HG03571 (cell line): ENCODE measurements around the gene IFRD1.
A peak's percentile ranks its signal among the peaks of the same experiment; 100 is the strongest.

Experiments used
- ATAC-seq: cut with Tn5 transposase; IDR thresholded peaks from one replicate; pipeline ENCODE4 v1.9.1; 2021; ENCODE audit not compliant: unreplicated experiment

IFRD1 gene

DNA sequence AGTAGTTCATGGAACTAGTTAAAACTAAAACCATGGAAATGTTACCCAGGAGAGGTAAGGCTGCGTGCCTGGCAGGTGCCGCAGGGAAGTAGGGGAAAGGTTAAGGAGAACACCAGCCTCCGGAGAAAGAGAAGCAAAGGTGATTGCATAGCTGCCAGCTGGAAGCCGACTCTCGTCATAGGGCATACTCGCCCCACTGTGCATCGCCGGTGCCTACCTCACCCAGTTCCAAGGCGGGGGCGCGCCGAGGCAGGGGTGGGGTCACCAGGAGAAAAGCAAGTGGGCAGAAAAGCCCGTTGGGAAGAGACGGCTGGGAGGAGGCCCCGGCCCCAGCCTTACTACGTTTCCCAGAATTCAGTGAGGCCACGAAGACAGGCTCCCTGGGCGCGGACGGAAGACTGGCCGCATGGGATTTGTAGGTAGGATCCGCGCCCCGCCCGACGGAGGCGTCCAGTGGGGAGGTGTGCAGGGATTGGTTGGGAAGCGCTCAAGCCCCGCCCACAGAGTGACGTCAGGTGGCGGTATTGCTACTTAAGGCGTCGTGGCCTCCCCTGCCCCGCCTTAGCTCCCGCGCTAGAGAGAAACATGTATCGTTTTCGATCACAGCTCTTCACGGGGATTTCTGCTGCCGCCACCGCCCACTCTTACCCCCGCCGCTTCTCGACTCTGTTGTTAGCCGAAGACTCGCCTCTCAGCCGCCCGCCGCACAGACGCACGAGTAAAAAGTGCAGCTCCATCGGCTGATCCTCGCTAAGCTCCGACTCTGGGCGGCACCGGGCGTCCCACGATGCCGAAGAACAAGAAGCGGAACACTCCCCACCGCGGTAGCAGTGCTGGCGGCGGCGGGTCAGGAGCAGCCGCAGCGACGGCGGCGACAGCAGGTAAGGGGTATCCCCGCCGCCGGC is at the start of gene IFRD1:
Gene IFRD1 (plus strand): TSS at position 559 of the 905 bp plus-strand sequence. CDS start 229 bp downstream, at position 788.
- ATAC-seq, result peak; percentile 75

GRCh38 chr7:112404321-112404720 is 45.9 kb upstream of the IFRD1 start:
- no peak for ATAC-seq

- no peak for ATAC-seq
Measured at GRCh38 chr7:112405286-112405685, 45.0 kb upstream of the IFRD1 start.

DNA sequence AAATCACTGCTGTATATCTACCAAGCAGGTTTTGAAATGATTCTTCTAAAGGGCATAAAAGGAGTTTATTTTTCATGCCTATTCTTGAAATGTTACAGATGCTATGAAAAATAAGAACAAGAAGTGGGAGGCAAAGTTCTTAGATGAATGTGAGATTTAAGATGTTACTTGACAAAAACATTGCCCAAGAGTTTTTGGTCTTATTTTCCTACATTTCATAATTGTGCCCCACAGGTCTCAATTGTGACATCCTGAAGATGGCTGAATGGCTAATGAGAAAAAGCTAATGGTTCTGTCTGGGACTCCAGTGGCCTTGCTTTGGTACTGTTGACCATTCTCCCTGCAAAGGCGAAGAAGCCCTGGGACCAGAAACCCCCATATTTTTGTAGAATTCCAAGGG is 43.0 kb upstream of the IFRD1 start:
- ATAC-seq, result no peak

DNA sequence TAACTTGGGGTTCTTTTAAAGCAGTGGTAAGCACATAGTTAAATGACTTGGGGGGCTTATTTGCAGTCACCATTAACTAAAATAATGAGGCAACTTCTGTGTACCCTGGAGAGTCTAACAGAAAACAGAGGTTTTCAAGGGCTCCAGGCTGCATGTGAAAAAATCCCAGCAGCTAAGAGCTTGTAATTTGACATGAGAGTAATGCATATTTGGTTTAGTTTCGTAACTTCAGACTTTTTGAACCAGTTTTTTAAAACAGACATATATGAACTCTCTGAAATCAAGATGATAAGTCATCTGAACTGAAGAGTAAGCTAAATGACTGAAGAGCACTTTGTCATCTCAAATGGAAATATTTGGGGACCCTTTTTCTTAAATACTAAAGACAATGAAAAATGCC is 40.2 kb upstream of the IFRD1 start:
- ATAC-seq, result no peak

- ATAC-seq, result no peak
Measured at GRCh38 chr7:112411186-112411795, 39.0 kb upstream of the IFRD1 start.

DNA sequence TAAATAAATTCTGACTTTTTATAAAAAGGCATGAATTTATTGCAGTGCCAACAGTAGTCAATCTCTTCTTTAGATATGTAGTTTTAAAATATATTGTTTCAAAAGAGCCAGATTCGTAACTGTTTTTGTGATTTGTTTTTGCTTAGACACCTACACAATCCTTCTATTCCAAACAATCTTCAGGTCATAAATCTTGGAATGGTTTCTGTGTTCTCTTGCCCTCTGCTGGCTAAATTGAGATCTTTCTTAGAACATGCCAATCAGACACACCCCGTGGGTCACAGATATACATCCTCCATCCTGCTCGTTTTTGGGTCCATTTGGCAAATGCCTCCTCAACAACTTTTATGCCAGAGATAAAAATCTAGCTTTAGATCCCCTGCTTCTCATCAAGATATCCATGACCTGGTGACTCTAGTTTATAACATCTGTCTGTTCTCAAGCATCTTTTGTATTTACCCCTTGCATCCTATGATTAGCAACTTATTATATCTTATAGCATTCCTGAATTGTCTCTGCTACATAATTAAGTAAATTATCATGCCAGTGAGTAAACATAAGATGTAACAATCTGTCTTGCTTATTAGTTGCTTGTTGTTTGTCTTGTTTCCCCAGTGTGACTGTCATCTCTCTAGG is 35.3 kb upstream of the IFRD1 start:
- no peak for ATAC-seq

DNA sequence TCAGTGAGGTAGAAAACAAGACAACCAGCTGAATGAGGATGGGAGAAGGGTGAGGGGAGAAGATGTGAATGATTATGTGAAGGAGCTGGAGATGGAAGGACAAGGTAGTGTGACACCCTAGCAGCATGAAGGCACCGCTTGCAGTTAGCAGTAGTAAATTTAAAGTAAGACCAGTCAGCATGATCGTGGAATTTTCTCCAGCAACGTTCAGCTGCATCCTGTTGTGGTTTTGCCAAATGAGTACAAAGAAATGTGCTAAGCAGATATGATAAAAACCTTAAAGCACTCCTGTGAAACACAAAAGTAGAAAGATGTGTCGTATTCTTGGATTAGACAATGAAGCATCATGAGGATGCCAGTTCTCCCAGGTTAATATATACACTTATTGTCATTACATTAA is 34.1 kb upstream of the IFRD1 start:
- no peak for ATAC-seq

GRCh38 chr7:112419543-112420130 is 30.6 kb upstream of the IFRD1 start:
- no peak for ATAC-seq

DNA sequence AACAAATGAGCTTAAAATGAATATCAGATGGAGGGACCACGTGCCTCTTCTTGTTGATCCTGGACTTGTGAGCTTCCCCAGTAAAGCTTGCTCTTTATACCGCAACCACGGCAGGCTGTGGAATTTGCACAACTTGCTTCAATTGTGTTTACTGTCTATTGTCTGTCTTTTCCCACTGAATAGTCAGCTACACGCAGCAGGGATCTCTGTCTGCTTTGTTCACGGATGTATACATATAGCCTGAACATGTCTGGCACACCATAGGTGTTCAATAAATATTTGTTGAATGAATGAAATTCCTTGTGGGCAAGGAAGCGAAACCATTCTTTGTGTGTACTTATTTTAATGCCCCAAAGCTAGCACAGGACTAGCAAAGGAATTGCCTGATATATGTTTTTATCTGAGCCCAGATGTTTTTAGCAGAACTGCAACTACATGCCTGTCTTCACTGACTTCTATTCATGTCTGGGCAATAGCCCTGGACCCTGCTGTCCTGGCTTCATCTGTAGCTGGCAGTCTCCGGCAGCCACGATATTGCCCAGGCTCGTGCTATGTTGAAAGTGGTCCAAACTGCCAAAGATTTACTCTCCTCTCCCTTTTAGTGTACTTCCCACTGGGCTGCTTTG is 29.9 kb upstream of the IFRD1 start:
- ATAC-seq, result no peak

DNA sequence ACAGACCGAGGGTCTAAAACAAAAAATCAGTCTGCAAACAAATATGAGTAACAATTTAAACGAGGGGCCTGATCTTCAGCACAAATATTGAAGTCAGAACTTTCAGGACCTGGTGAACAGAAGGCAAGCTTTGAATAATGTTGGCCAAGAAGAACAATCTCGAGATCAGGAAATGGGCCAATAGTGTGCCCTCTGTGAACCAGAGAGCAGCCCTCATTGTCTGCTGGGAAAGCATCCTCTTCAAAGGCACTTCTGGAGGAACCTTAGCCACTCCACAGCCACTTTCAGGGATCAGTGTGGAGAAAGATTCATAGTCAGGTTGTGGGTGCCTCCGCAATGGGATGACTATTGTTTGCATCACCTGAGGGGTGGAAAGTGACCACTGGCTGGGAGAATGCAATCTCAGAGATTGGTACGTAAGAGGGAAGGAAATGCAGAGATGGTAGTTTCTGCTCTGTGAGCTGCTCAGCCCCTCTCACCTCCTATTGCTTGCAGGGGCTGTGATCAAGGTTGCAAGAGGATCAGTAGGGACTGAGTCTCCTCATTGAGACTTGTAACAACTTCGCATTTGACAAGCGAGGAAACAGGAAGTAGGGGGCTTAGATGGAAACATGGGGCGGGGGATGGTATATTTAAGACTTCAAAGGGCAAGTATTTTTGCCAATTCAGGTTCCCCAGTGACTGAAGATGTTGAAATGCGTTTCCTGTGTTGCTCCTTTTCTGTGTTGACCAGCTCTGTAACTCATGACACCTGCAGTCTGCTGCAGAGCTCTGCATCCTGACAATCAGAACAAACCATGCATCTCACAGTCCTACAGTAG is 28.4 kb upstream of the IFRD1 start:
- ATAC-seq, result no peak

GRCh38 chr7:112422842-112423496 is 27.3 kb upstream of the IFRD1 start:
- ATAC-seq, result no peak

DNA sequence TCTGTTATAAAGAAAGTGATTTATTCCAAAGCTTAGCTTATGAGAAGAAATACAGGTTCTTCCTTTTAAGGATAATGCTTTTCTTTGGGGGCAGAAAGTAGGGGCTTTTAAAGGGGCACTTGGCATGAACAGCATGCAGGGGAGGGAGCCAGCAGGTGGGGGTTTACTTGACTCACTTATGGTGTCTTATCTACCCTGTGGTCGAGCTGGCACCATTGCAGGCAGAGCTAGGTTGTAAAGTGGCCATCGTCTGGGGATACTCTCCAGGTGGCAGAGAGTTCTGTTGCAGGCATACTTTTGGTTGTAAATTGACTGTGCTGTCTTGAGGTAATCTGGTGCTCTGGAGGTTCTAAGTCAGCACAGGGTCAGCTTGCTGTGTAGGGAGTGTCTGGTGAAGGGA is 26.3 kb upstream of the IFRD1 start:
- ATAC-seq, result no peak

DNA sequence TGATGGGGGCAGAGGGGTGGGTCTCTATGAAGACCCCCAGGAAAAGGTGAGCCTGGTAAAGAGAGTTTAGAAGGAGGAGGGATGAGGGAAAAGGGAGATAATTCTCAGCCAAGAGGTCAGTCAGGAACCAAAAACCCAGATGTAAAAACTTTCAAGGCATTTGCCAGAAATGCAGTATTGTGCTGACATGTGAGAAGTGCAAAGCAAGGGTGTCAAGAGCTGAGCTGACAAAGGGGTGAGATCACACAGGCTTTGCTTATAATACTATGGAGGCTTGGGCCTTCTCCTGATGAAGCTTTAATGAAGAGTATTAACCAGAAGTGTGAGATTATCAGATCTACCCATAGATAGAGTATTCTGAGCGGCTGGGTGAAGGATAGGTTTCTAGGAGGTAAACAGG is 22.3 kb upstream of the IFRD1 start:
- no peak for ATAC-seq

GRCh38 chr7:112428715-112429114 is 21.5 kb upstream of the IFRD1 start:
- no peak for ATAC-seq

- ATAC-seq, result no peak
Measured at GRCh38 chr7:112430649-112431048, 19.6 kb upstream of the IFRD1 start.

GRCh38 chr7:112431803-112432202 is 18.5 kb upstream of the IFRD1 start:
- ATAC-seq, result no peak

GRCh38 chr7:112433289-112433688 is 17.0 kb upstream of the IFRD1 start:
- ATAC-seq, result no peak

DNA sequence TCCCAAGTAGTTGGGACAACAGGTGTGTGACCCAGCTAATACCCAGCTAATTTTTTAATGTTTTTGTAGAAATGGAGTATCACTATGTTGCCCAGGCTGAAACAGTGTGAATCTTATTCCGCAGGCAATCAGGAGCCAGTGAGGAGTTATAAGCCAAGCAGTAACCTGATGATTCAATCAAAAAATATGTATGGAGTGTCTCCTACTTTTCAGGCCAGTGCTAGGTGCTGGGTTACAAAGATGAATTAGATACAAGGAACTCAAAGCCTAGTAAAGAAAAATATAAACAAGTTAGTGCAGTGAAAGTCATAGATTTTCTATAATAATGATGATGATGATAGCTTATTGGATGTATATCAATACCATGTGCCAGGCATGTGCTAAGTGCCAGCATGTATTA is 13.2 kb upstream of the IFRD1 start:
- ATAC-seq, result no peak

- ATAC-seq, result no peak
Measured at GRCh38 chr7:112439476-112439875, 10.8 kb upstream of the IFRD1 start.
